Left lung (tissue), 10 donors: ENCODE data around the gene ROR2. TPM values are rescaled to one million over a fixed set of nuclear protein-coding genes. Genes with fewer than 3 reads are reported as not detected.

ENCODE experiments used
- ATAC-seq: fragments of 200-7000 bp; cut with Tn5 transposase; one replicate; pipeline ENCODE4 v1.9.1; 2020; ENCODE audit warnings: moderate library complexity
- DNase-seq, 4 donors: peaks; one replicate each; pipeline ENCODE4 v3.0.0-alpha.2; 2013 to 2020
- H3K27ac ChIP-seq, 2 donors: fragments of 200-600 bp; sonication (generic) in 1 of 2; one replicate each; pipeline versions ENCODE4 v1.5.0 to v1.8.0; 2020 to 2021
- H3K27me3 ChIP-seq, 2 donors: fragments of 200-600 bp; sonication (generic) in 1 of 2; one replicate each; pipeline versions ENCODE4 v1.5.0 to v1.8.0; 2020 to 2021
- H3K36me3 ChIP-seq, 2 donors: fragments of 200-600 bp; sonication (generic) in 1 of 2; one replicate each; pipeline versions ENCODE4 v1.5.0 to v1.8.0; 2020 to 2021
- H3K4me1 ChIP-seq, 2 donors: fragments of 200-600 bp; one replicate each; pipeline ENCODE4 v1.8.0; 2021
- H3K4me3 ChIP-seq, 2 donors: fragments of 200-600 bp; sonication (generic) in 1 of 2; one replicate each; pipeline versions ENCODE4 v1.5.0 to v1.8.0; 2020 to 2021; ENCODE audit warnings: mild to moderate bottlenecking in 1 of 2
- H3K9me3 ChIP-seq, 2 donors: fragments of 200-600 bp; sonication (generic) in 1 of 2; one replicate each; pipeline versions ENCODE4 v1.5.0 to v1.8.0; 2020 to 2021
- intact Hi-C, 2 donors: fragments of 100-400 bp; cut with DNase I; formaldehyde crosslinking; loops; one replicate each; pipeline versions ENCODE4 v1.11.2 to v1.14.2; 2022
- polyA plus RNA-seq, 6 donors: library from polyadenylated mRNA; unstranded; fragments of 120-200 nt; gene quantifications; one replicate each; pipeline ENCODE4 v1.2.1, GENCODE V29; 2013; ENCODE audit not compliant: insufficient read length in 6 of 6
- total RNA-seq, 2 donors: library from RNA; stranded (reverse); fragmentation: NEBNext Ultra II Directional; extraction: Animal tissue kit (Norgen Biotek cat#: 25700); gene quantifications; one replicate each; pipeline ENCODE4 v1.2.1, GENCODE V29; 2021
- TF ChIP-seq, protein P1 (sequence below), 2 donors: fragments of 200-600 bp; sonication (generic) in 1 of 2; IDR thresholded peaks; one replicate each; pipeline versions ENCODE4 v1.5.0 to v1.8.0; 2021; ENCODE audit warnings: antibody characterized with exemption in 2 of 2
- donor health status: DM: no; HTN: yes; CAD: no.
- donor health status: DM: no; HTN: no; CAD: no.

Gene ROR2
- total and polyA plus RNA-seq, 8 donors, result 11.5 to 36.5 (median 29.7) TPM

DNA sequence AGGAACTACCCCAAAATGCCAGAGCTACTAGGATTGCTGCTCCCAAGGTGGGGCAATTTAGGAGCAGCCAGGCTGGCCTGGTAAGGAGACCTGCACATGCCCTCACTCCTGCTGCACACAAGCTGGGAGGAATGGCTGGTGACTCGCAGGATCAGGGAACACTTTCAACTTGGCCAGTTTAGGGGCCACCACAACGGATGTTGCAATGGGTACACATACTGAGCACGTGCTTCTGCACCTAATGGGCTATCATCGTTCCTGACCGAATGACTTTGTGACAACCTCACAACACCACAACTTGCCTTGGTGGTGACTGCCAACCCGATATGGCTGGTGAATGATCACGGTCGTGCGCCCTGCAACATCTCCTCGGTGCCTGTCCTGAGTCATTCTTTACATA is 172.0 kb downstream of the ROR2 start:
- ATAC-seq (no peak), DNase-seq (no peak)
- Histone ChIP-seq H3K4me1 (peaks cover 0 to 7% of the 10 kb centered on the region in 2 donors), H3K36me3 (no peaks in the 10 kb centered on the region), H3K27me3 (peaks cover 0 to 22% of the 10 kb centered on the region in 2 donors), H3K9me3 (no peaks in the 10 kb centered on the region), H3K27ac (no peak overlapping the region), H3K4me3 (no peak overlapping the region)
- intact Hi-C loops, result no loop called here
- TF ChIP-seq, protein P1, sequence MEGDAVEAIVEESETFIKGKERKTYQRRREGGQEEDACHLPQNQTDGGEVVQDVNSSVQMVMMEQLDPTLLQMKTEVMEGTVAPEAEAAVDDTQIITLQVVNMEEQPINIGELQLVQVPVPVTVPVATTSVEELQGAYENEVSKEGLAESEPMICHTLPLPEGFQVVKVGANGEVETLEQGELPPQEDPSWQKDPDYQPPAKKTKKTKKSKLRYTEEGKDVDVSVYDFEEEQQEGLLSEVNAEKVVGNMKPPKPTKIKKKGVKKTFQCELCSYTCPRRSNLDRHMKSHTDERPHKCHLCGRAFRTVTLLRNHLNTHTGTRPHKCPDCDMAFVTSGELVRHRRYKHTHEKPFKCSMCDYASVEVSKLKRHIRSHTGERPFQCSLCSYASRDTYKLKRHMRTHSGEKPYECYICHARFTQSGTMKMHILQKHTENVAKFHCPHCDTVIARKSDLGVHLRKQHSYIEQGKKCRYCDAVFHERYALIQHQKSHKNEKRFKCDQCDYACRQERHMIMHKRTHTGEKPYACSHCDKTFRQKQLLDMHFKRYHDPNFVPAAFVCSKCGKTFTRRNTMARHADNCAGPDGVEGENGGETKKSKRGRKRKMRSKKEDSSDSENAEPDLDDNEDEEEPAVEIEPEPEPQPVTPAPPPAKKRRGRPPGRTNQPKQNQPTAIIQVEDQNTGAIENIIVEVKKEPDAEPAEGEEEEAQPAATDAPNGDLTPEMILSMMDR (IDR thresholded peaks at IDR 0.05), result no peak

- DNase-seq, result peak in 2 of 4 donors; percentile 63 to 74
- no peaks in the 10 kb centered on the region for H3K36me3 ChIP-seq
- ATAC-seq, result peak; percentile 34
- H3K4me3 ChIP-seq, result no peak overlapping the region
- TF ChIP-seq, protein P1 (IDR thresholded peaks at IDR 0.05), result no peak
- H3K27ac ChIP-seq, result peak overlapping the region in 1 of 2 donors; percentile 7
- H3K9me3 ChIP-seq, result no peaks in the 10 kb centered on the region
- H3K27me3 ChIP-seq, result peaks cover 0 to 22% of the 10 kb centered on the region in 2 donors
- intact Hi-C loops, result no loop called here
- peaks cover 0 to 7% of the 10 kb centered on the region in 2 donors for H3K4me1 ChIP-seq
Measured at GRCh38 chr9:91777292-91777830, 172.7 kb downstream of the ROR2 start.

GRCh38 chr9:91776409-91777291 is 173.4 kb downstream of the ROR2 start:
- H3K27ac ChIP-seq, result peak overlapping the region in 1 of 2 donors; percentile 7
- TF ChIP-seq, protein P1 (IDR thresholded peaks at IDR 0.05), result no peak
- ATAC-seq (no peak), DNase-seq (peak in 2 of 4 donors; percentile 57 to 59)
- H3K4me1 ChIP-seq, result peaks cover 0 to 7% of the 10 kb centered on the region in 2 donors
- no peaks in the 10 kb centered on the region for H3K36me3 ChIP-seq
- no peaks in the 10 kb centered on the region for H3K9me3 ChIP-seq
- H3K4me3 ChIP-seq, result no peak overlapping the region
- H3K27me3 ChIP-seq, result peaks cover 0 to 22% of the 10 kb centered on the region in 2 donors
- intact Hi-C loops, result no loop called here

DNA sequence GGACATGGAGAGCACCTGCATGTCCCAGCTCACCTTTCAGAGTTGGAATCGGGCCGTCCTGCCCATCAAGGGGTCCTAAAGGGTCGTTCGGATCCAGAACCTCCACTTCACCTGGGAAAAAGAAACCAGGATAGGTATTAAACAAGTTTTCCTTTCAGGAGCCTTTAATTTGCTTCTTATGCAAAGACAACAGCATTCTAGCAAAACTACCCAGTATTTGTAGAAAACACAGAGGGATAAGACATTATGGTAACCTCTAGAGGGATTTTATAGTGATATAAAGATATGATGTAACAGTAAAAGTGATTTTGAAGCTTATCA is 174.4 kb downstream of the ROR2 start:
- H3K36me3 ChIP-seq, result no peaks in the 10 kb centered on the region
- no peak for ATAC-seq
- DNase-seq, result no peak
- TF ChIP-seq, protein P1 (IDR thresholded peaks at IDR 0.05), result no peak
- intact Hi-C loops, result no loop called here
- peaks cover 0 to 10% of the 10 kb centered on the region in 2 donors for H3K4me1 ChIP-seq
- no peaks in the 10 kb centered on the region for H3K9me3 ChIP-seq
- peaks cover 0 to 22% of the 10 kb centered on the region in 2 donors for H3K27me3 ChIP-seq
- no peak overlapping the region for H3K4me3 ChIP-seq
- H3K27ac ChIP-seq, result no peak overlapping the region

DNA sequence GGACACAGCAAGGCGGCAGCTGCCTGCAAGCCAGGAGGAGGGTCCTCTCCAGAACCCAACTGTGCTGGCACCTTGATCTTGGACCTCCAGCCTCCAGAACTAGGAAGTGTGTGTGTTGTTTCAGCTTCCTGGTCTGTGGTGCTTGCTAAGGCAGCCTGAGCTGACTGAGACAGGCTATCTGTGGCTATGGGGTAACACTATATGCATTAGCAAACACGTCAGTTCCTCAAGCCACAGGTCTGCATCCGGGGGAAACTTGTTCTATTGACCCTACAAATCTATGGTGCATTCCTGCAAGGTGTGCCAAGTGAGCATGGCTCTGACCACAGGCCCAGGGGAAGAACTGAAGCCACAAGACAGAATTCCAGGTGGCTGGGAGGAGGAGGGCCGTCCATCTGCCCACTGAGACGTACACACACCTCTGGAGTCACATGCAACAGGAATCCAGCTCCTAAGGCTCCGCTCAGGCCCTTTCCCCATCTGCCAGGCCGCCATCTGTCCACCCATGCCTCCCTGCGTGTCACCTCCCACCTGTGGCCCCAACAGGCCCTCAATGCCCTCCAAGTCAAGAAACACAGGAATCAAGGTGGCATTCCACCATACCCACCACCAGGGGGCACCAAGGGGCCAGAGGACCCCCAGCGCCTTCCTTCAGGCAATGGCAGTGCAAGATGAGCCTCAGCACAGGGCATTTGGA is 174.9 kb downstream of the ROR2 start:
- intact Hi-C loops, result no loop called here
- ATAC-seq (peak; percentile 83), DNase-seq (peak in 3 of 4 donors; percentile 53 to 81 (median 63))
- Histone ChIP-seq H3K27ac (no peak overlapping the region), H3K36me3 (no peaks in the 10 kb centered on the region), H3K4me3 (no peak overlapping the region), H3K27me3 (peaks cover 0 to 25% of the 10 kb centered on the region in 2 donors), H3K4me1 (peaks cover 0 to 13% of the 10 kb centered on the region in 2 donors), H3K9me3 (no peaks in the 10 kb centered on the region)
- TF ChIP-seq, protein P1 (IDR thresholded peaks at IDR 0.05), result peak; percentile 72 to 77
